Measurements from ENCODE around the gene NCS1. TPM values are rescaled to one million over a fixed set of nuclear protein-coding genes. Genes with fewer than 3 reads are reported as not detected.

NCS1 gene
- polyA plus RNA-seq, 3 donors, result 25.8 to 27.4 (median 26.6) TPM

- DNase-seq (ENCODE audit: low read depth in 3 of 3, low spot score in 2 of 3), result no peak
Measured at GRCh38 chr9:130284690-130285089, 112.5 kb downstream of the NCS1 start.

DNA sequence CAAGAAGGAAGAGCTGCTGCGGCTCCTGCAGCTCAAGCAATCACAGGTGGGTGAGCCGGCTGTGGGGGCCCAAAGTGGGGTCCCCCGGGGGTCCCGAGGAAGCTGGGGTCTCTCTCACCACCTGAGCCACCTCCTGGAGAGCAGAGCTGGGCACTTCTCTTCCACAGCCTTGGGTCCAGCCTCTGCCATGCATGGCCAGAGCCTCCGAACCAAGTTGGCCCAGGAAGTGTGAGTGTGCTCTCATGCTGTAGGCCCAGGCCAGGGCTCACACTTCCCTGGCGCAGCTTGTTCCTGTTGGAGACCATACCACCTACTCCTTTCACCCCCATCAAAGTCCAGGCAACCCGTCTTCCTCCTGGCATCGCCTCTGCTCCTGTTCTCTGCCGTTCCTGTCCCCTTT lies 113.1 kb downstream of the NCS1 start:
- DNase-seq (ENCODE audit: low read depth in 3 of 3, low spot score in 2 of 3), result no peak

- no peak for DNase-seq (ENCODE audit: low read depth in 3 of 3, low spot score in 2 of 3)
Measured at GRCh38 chr9:130286072-130286770, 114.0 kb downstream of the NCS1 start.

Other genes starting within 250 kb of the NCS1 start
- gene FNBP1, start 129.2 kb upstream of the NCS1 start, polyA plus RNA-seq (ENCODE audit: insufficient read length in 3 of 3), result 10 to 100 TPM; 45.0 to 51.4 (median 51.1) TPM
- gene GPR107, start 118.5 kb upstream of the NCS1 start, polyA plus RNA-seq (ENCODE audit: insufficient read length in 3 of 3), result 10 to 100 TPM; 53.8 to 56.0 (median 54.4) TPM
- under 1 TPM; 0.83 to 0.89 (median 0.86) TPM for gene HMCN2, start 93.4 kb downstream of the NCS1 start, polyA plus RNA-seq (ENCODE audit: insufficient read length in 3 of 3)

All from right renal cortex interstitium (tissue), 3 donors.